ENCODE results near the gene AP2S1.
"Not testable (repeated sequence)": the region's sequence is repeated elsewhere in the genome, so short reads cannot be mapped to it uniquely, and the experiment has no call there.

- TF ChIP-seq CTCF (conservative IDR thresholded peaks at IDR 0.05; ENCODE audit: low read length); EZH2phosphoT487 (IDR thresholded peaks at IDR 0.05; ENCODE audit: borderline replicate concordance): not testable (repeated sequence)
These were observed 20.5 kb upstream of the AP2S1 start for GRCh38 chr19:46871173-46871572.

All from Loucy (cell line).